Endothelial cell (in vitro differentiated cells): ENCODE measurements around the gene SPATA16. TPM values are rescaled to one million over a fixed set of nuclear protein-coding genes. Genes with fewer than 3 reads are reported as not detected.

Source experiments
- DNase-seq: peaks from one replicate; pipeline ENCODE4 v3.0.0; 2021; ENCODE audit warnings: low spot score
- H3K27ac Mint-ChIP-seq: one replicate; pipeline ENCODE4 v1.8.0; 2021; ENCODE audit warnings: mixed read lengths, inconsistent platforms; ENCODE audit not compliant: unreplicated experiment
- H3K27me3 Mint-ChIP-seq: one replicate; pipeline ENCODE4 v1.8.0; 2021; ENCODE audit warnings: mild to moderate bottlenecking, moderate library complexity, mixed read lengths, inconsistent platforms; ENCODE audit not compliant: unreplicated experiment
- H3K36me3 Mint-ChIP-seq: one replicate; pipeline ENCODE4 v1.8.0; 2021; ENCODE audit warnings: mild to moderate bottlenecking, low read depth, mixed read lengths, inconsistent platforms; ENCODE audit not compliant: unreplicated experiment
- H3K4me1 Mint-ChIP-seq: one replicate; pipeline ENCODE4 v1.8.0; 2021; ENCODE audit warnings: mild to moderate bottlenecking, mixed read lengths, inconsistent platforms; ENCODE audit not compliant: unreplicated experiment
- H3K4me3 Mint-ChIP-seq: one replicate; pipeline ENCODE4 v1.8.0; 2021; ENCODE audit warnings: mild to moderate bottlenecking, mixed read lengths, inconsistent platforms; ENCODE audit not compliant: unreplicated experiment
- H3K9me3 Mint-ChIP-seq: one replicate; pipeline ENCODE4 v1.8.0; 2021; ENCODE audit warnings: mixed read lengths, inconsistent platforms; ENCODE audit not compliant: unreplicated experiment
- total RNA-seq: library from RNA; stranded (reverse); fragmentation: NEBNext Ultra II Directional; extraction: Animal tissue kit (Norgen Biotek cat#: 25700); gene quantifications from one replicate; pipeline ENCODE4 v1.2.1, GENCODE V29; 2021; ENCODE audit not compliant: unreplicated experiment
- TF ChIP-seq, protein P1 (sequence below): fragments of 200-600 bp; sonication (generic); IDR thresholded peaks from one replicate; pipeline ENCODE4 v1.5.0; 2021; ENCODE audit warnings: antibody characterized with exemption; ENCODE audit not compliant: unreplicated experiment

The SPATA16 gene
- total RNA-seq, 1 donor from 2014 or later = 0.15 TPM

DNA sequence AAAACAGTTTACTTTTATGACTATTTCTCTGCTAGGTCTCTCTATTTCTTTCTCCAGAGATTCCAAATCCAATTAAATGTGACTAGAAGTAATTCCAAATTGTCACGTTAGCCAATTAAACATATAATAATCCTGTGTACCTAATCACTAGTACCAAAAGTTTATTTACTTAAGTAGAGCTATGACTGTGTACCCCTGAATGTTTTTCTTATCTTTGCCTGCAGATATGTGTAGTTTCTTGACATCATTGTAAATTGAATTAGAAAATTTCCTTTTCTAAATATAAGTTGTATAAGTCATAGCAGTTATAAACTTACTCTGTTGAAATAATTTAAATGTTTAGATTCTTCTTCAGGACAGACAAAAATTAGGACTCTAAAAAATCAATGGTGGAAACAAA is 163.3 kb downstream of the SPATA16 start:
- peaks cover 2% of the 10 kb centered on the region for H3K27me3 Mint-ChIP-seq
- no peak for DNase-seq
- no peaks in the 10 kb centered on the region for H3K36me3 Mint-ChIP-seq
- no peak overlapping the region for H3K4me3 Mint-ChIP-seq
- H3K27ac Mint-ChIP-seq = no peak overlapping the region
- no peaks in the 10 kb centered on the region for H3K9me3 Mint-ChIP-seq
- TF ChIP-seq, protein P1, sequence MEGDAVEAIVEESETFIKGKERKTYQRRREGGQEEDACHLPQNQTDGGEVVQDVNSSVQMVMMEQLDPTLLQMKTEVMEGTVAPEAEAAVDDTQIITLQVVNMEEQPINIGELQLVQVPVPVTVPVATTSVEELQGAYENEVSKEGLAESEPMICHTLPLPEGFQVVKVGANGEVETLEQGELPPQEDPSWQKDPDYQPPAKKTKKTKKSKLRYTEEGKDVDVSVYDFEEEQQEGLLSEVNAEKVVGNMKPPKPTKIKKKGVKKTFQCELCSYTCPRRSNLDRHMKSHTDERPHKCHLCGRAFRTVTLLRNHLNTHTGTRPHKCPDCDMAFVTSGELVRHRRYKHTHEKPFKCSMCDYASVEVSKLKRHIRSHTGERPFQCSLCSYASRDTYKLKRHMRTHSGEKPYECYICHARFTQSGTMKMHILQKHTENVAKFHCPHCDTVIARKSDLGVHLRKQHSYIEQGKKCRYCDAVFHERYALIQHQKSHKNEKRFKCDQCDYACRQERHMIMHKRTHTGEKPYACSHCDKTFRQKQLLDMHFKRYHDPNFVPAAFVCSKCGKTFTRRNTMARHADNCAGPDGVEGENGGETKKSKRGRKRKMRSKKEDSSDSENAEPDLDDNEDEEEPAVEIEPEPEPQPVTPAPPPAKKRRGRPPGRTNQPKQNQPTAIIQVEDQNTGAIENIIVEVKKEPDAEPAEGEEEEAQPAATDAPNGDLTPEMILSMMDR = no peak
- H3K4me1 Mint-ChIP-seq = no peaks in the 10 kb centered on the region

DNA sequence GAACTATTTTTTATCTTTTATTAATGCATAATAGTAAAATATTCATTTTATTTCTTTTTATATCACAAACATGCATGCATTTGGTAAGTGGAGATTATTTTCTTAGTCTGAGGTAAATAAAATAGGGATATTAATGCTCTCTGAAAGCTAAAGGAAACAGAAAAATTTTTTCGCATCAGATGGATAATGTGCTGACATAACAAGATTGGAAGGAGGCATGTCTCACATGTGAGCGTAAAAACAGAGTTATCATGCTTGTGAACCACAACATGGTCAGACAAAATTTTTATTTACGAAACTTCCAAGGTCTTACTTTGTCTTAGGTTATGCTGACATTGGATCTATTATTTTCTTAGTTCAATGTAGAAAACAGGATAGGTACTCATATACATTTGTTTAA is 166.1 kb downstream of the SPATA16 start:
- Mint-ChIP-seq H3K27ac (no peak overlapping the region), H3K4me3 (no peak overlapping the region), H3K9me3 (no peaks in the 10 kb centered on the region), H3K4me1 (no peaks in the 10 kb centered on the region), H3K27me3 (no peaks in the 10 kb centered on the region), H3K36me3 (no peaks in the 10 kb centered on the region)
- DNase-seq = no peak
- TF ChIP-seq, protein P1 = no peak

DNA sequence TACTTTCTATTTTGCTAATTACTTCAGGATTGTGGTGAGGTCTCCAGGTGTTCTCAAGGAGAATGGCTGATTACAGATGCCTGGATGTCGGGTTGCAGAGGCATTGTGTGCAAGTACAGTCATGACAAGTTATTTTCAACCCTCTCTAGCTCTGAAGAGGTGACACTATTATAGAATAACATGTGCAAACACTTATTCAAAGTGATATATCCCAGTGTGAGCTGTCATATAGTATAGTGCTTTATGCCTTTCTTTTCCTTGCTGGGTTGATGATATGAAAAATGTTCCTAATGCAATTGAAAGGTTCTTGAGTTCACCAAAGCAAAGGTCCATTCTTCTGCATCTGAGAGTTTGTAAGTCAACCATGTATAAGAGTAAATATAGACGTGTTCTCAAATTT is 167.2 kb downstream of the SPATA16 start:
- Mint-ChIP-seq H3K27me3 (no peaks in the 10 kb centered on the region), H3K4me1 (no peaks in the 10 kb centered on the region), H3K9me3 (no peaks in the 10 kb centered on the region), H3K36me3 (no peaks in the 10 kb centered on the region), H3K27ac (no peak overlapping the region), H3K4me3 (no peak overlapping the region)
- no peak for DNase-seq
- TF ChIP-seq, protein P1 = no peak

DNA sequence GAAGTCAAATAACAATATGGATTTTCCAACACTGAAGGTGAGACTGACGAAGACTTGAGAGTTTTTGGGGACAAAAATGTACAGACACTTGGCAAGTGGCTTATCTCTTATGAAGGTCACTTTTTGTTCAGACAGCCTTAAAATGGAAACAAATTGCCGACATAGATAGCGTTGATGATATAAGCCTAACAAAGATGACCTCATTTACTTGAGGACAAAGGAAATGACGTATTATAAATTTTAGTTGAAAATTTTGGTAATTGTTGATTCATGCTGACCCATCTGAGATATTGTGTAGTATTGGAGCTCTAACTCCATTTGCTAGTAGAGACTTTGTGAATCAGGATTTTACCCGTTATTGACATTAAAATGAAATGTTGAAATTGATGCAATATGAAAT is 168.3 kb downstream of the SPATA16 start:
- no peak for DNase-seq
- TF ChIP-seq, protein P1 = no peak
- Mint-ChIP-seq H3K4me3 (no peak overlapping the region), H3K27ac (no peak overlapping the region), H3K36me3 (no peaks in the 10 kb centered on the region), H3K9me3 (no peaks in the 10 kb centered on the region), H3K27me3 (no peaks in the 10 kb centered on the region), H3K4me1 (no peaks in the 10 kb centered on the region)

DNA sequence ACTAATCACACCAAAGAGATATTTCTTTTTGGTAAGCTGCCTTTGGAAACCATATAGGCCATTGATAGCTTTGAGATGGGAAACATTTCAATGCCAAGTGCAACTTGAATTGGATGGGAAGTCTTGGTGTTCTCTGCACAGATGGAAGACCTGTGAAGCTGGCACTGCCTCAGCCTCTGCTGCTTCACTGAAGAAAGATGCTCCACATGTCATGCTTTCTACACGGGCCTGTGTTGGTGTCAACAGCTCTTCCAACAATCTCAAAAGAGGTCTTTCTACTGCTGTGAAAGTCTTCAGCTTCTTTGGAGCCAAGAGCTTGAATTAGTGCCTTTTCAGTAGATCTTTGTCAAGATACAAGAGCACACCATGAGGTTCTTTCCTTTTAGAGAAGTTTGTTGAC is 169.0 kb downstream of the SPATA16 start:
- Mint-ChIP-seq H3K36me3 (no peaks in the 10 kb centered on the region), H3K4me1 (no peaks in the 10 kb centered on the region), H3K27ac (no peak overlapping the region), H3K27me3 (no peaks in the 10 kb centered on the region), H3K9me3 (no peaks in the 10 kb centered on the region), H3K4me3 (no peak overlapping the region)
- no peak for DNase-seq
- TF ChIP-seq, protein P1 = no peak
